GM12891 (cell line): Measurements from ENCODE around the gene PDE3A.

ENCODE experiments used
- DNase-seq: peaks from one replicate; pipeline ENCODE4 v3.0.0; 2011; ENCODE audit warnings: low spot score; ENCODE audit not compliant: insufficient read length
- FAIRE-seq: peaks from 2 replicates; lab custom pipeline; 2011; peaks lifted over from hg19 to GRCh38; lab: Jason Lieb, UNC
- PAX5 ChIP-seq: IDR thresholded peaks from 2 replicates; pipeline ENCODE4 v1.6.1; 2011; ENCODE audit warnings: low read length, moderate library complexity, mild to moderate bottlenecking; ENCODE audit not compliant: insufficient read depth, severe bottlenecking
- POLR2A ChIP-seq: IDR thresholded peaks from 2 replicates; pipeline ENCODE4 v1.6.1; 2011; ENCODE audit warnings: low read depth, low read length, control low read depth
- POLR2AphosphoS5 ChIP-seq: IDR thresholded peaks from 2 replicates; pipeline ENCODE4 v1.6.1; 2011; ENCODE audit warnings: low read depth, low read length, control low read depth
- POU2F2 ChIP-seq: IDR thresholded peaks from 2 replicates; pipeline ENCODE4 v1.6.1; 2011; ENCODE audit warnings: low read depth, mild to moderate bottlenecking, control low read depth, low read length, moderate library complexity
- SPI1 ChIP-seq: IDR thresholded peaks from 2 replicates; pipeline ENCODE4 v1.6.1; 2011; ENCODE audit warnings: low read depth, low read length, control low read depth
- TAF1 ChIP-seq: IDR thresholded peaks from 2 replicates; pipeline ENCODE4 v1.6.1; 2011; ENCODE audit warnings: low read depth, low read length, control low read depth

PDE3A gene

GRCh38 chr12:20628226-20628787, 260.0 kb downstream of the PDE3A start:
- DNase-seq (no peak), FAIRE-seq (no peak)
- no peak for TF ChIP-seq TAF1
- no peak for TF ChIP-seq POU2F2
- TF ChIP-seq POLR2A = no peak
- TF ChIP-seq SPI1 = no peak
- TF ChIP-seq PAX5 = no peak
- TF ChIP-seq POLR2AphosphoS5 = no peak

- no peak for DNase-seq
- FAIRE-seq = no peak
- no peak for TF ChIP-seq TAF1
- TF ChIP-seq POLR2AphosphoS5 = no peak
- no peak for TF ChIP-seq PAX5
- no peak for TF ChIP-seq POLR2A
- no peak for TF ChIP-seq POU2F2
- no peak for TF ChIP-seq SPI1
Measured at GRCh38 chr12:20628999-20629398, 260.7 kb downstream of the PDE3A start.

GRCh38 chr12:20629414-20630156, 261.2 kb downstream of the PDE3A start:
- DNase-seq = no peak
- FAIRE-seq = no peak
- TF ChIP-seq SPI1 (no peak), POLR2AphosphoS5 (no peak), POLR2A (no peak), PAX5 (no peak), TAF1 (no peak), POU2F2 (no peak)

GRCh38 chr12:20631711-20632110, 263.4 kb downstream of the PDE3A start:
- DNase-seq = no peak
- FAIRE-seq = no peak
- TF ChIP-seq SPI1 = no peak
- TF ChIP-seq POLR2A = no peak

GRCh38 chr12:20641106-20641505, 272.8 kb downstream of the PDE3A start:
- DNase-seq (no peak), FAIRE-seq (no peak)
- TF ChIP-seq POLR2A (no peak), SPI1 (no peak), POU2F2 (no peak), PAX5 (no peak), POLR2AphosphoS5 (no peak), TAF1 (no peak)

- TF ChIP-seq POLR2AphosphoS5 (no peak), PAX5 (no peak), POU2F2 (no peak), TAF1 (no peak), SPI1 (no peak), POLR2A (no peak)
- DNase-seq = no peak
- FAIRE-seq = no peak
Measured at GRCh38 chr12:20643822-20644221, 275.5 kb downstream of the PDE3A start.

- DNase-seq = no peak
- TF ChIP-seq POLR2A (no peak), SPI1 (no peak), TAF1 (no peak), PAX5 (no peak), POLR2AphosphoS5 (no peak), POU2F2 (no peak)
- FAIRE-seq = peak; percentile 47
Measured at GRCh38 chr12:20646239-20646827, 278.0 kb downstream of the PDE3A start.

GRCh38 chr12:20653871-20654270, 285.5 kb downstream of the PDE3A start:
- FAIRE-seq = no peak
- no peak for DNase-seq
- TF ChIP-seq POLR2A (no peak), POLR2AphosphoS5 (no peak)

- no peak for FAIRE-seq
- TF ChIP-seq POLR2AphosphoS5 = no peak
- TF ChIP-seq SPI1 = no peak
- TF ChIP-seq TAF1 = no peak
- TF ChIP-seq POU2F2 = no peak
- no peak for TF ChIP-seq POLR2A
- TF ChIP-seq PAX5 = no peak
Measured at GRCh38 chr12:20656600-20656999, 288.3 kb downstream of the PDE3A start.

GRCh38 chr12:20657496-20657895, 289.2 kb downstream of the PDE3A start:
- no peak for FAIRE-seq
- TF ChIP-seq POU2F2 = no peak
- no peak for TF ChIP-seq POLR2A
- no peak for TF ChIP-seq PAX5
- no peak for TF ChIP-seq TAF1
- no peak for TF ChIP-seq SPI1
- no peak for TF ChIP-seq POLR2AphosphoS5
- DNase-seq = no peak

More at GRCh38 chr12:20656600-20656999, 288.3 kb downstream of the PDE3A start:
- DNase-seq = no peak
